KMS-11 (cell line): ENCODE data around the gene KEAP1.

Source experiments
- H2AFZ ChIP-seq: fragments of 200-600 bp; sonication (generic); 2 replicates; pipeline ENCODE4 v1.6.1; 2016; ENCODE audit warnings: antibody characterized with exemption, mixed run types, low read depth
- H3K27ac ChIP-seq: fragments of 200-600 bp; sonication (generic); 2 replicates; pipeline ENCODE4 v1.6.1; 2016; ENCODE audit warnings: mild to moderate bottlenecking, mixed run types
- H3K27me3 ChIP-seq: fragments of 200-600 bp; sonication (generic); 2 replicates; pipeline ENCODE4 v1.6.1; 2017; ENCODE audit warnings: mild to moderate bottlenecking, low read depth, mixed run types, moderate library complexity; ENCODE audit not compliant: insufficient read depth
- H3K36me3 ChIP-seq: fragments of 200-600 bp; sonication (generic); 2 replicates; pipeline ENCODE4 v1.6.1; 2017; ENCODE audit warnings: mild to moderate bottlenecking, mixed run types; ENCODE audit not compliant: insufficient read depth
- H3K4me1 ChIP-seq: fragments of 200-600 bp; sonication (generic); 2 replicates; pipeline ENCODE4 v1.6.1; 2016; ENCODE audit warnings: mild to moderate bottlenecking, low read depth, mixed run types; ENCODE audit not compliant: poor library complexity, severe bottlenecking
- H3K4me2 ChIP-seq: fragments of 200-600 bp; sonication (generic); 2 replicates; pipeline ENCODE4 v1.7.0; 2016; ENCODE audit warnings: mild to moderate bottlenecking, mixed run types
- H3K4me3 ChIP-seq: fragments of 200-600 bp; sonication (generic); IDR thresholded peaks from 2 replicates; pipeline ENCODE4 v1.6.1; 2017; ENCODE audit warnings: low read depth, low read length, mixed read lengths; ENCODE audit not compliant: insufficient read depth
- H3K79me2 ChIP-seq: fragments of 200-600 bp; sonication (generic); 2 replicates; pipeline ENCODE4 v1.6.1; 2016; ENCODE audit warnings: low read depth, mixed run types; ENCODE audit not compliant: insufficient read depth
- H3K9ac ChIP-seq: fragments of 200-600 bp; sonication (generic); 2 replicates; pipeline ENCODE4 v1.6.1; 2016; ENCODE audit warnings: mild to moderate bottlenecking, mixed run types
- H4K20me1 ChIP-seq: fragments of 200-600 bp; sonication (generic); 2 replicates; pipeline ENCODE4 v1.6.1; 2016; ENCODE audit warnings: mild to moderate bottlenecking, mixed run types; ENCODE audit not compliant: insufficient read depth
- TF ChIP-seq, protein P1 (sequence below): fragments of 200-600 bp; sonication (generic); conservative IDR thresholded peaks from 2 replicates; pipeline ENCODE4 v1.6.1; 2017; ENCODE audit warnings: low read depth, mild to moderate bottlenecking, antibody characterized with exemption, low read length, moderate library complexity, mixed read lengths

Gene KEAP1

GRCh38 chr19:10538204-10538983, 35.2 kb upstream of the KEAP1 start:
- H4K20me1 ChIP-seq: no peaks in the 10 kb centered on the region
- peaks cover 15% of the 10 kb centered on the region for H3K4me1 ChIP-seq
- H3K27ac ChIP-seq: no peak overlapping the region
- TF ChIP-seq, protein P1, sequence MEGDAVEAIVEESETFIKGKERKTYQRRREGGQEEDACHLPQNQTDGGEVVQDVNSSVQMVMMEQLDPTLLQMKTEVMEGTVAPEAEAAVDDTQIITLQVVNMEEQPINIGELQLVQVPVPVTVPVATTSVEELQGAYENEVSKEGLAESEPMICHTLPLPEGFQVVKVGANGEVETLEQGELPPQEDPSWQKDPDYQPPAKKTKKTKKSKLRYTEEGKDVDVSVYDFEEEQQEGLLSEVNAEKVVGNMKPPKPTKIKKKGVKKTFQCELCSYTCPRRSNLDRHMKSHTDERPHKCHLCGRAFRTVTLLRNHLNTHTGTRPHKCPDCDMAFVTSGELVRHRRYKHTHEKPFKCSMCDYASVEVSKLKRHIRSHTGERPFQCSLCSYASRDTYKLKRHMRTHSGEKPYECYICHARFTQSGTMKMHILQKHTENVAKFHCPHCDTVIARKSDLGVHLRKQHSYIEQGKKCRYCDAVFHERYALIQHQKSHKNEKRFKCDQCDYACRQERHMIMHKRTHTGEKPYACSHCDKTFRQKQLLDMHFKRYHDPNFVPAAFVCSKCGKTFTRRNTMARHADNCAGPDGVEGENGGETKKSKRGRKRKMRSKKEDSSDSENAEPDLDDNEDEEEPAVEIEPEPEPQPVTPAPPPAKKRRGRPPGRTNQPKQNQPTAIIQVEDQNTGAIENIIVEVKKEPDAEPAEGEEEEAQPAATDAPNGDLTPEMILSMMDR: no peak
- no peak overlapping the region for H2AFZ ChIP-seq
- H3K36me3 ChIP-seq: no peaks in the 10 kb centered on the region
- no peak overlapping the region for H3K4me3 ChIP-seq
- H3K4me2 ChIP-seq: no peak overlapping the region
- no peak overlapping the region for H3K9ac ChIP-seq
- H3K27me3 ChIP-seq: peaks cover 24% of the 10 kb centered on the region; the same call in 1 of the 2 replicates
- H3K79me2 ChIP-seq: no peaks in the 10 kb centered on the region

DNA sequence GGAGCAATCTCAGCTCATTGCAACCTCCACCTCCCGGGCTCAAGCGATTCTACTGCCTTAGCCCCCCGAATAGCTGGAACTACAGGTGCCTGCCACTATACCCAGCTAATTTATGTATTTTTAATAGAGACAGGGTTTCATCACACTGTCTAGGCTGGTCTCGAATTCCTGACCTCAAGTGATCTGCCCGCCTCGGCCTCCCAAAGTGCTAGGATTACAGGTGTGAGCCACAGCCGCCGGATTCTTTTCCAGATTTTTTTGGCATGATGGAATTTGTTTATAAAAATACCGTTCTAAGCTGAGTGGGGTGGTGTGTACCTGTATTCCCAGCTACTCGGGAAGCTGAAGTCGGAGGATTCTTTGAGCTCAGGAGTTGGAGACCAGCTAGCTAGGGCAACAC, 34.5 kb upstream of the KEAP1 start:
- TF ChIP-seq, protein P1: no peak

DNA sequence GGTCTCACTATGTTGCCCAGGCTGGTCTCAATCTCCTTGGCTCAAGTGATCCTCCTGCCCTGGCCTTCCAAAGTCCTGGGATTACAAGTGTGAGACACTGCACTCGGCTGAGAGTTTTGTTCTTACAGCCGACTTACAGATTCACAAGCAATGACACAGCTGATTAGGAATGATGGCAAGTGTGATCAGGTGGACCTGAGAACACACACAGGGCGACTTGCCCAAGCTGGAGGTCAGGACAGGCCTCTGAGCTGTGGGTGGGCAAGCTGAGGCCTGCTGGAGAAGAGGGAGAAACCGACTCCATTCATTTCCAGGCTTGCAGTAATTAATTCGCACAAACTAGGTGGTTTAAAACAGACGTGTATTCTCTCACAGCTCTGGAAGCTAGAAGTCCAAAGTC, 32.5 kb upstream of the KEAP1 start:
- H3K4me2 ChIP-seq: no peak overlapping the region
- H4K20me1 ChIP-seq: no peaks in the 10 kb centered on the region
- H3K27ac ChIP-seq: no peak overlapping the region
- no peak overlapping the region for H3K9ac ChIP-seq
- peaks cover 23% of the 10 kb centered on the region; the same call in 1 of the 2 replicates for H3K27me3 ChIP-seq
- no peak overlapping the region for H2AFZ ChIP-seq
- TF ChIP-seq, protein P1: no peak
- H3K36me3 ChIP-seq: no peaks in the 10 kb centered on the region
- no peaks in the 10 kb centered on the region for H3K79me2 ChIP-seq
- no peak overlapping the region for H3K4me3 ChIP-seq
- H3K4me1 ChIP-seq: no peaks in the 10 kb centered on the region

More for the DNA sequence above, 34.5 kb upstream of the KEAP1 start:
- Histone ChIP-seq H3K4me3 (no peak overlapping the region), H3K27me3 (peaks cover 24% of the 10 kb centered on the region; the same call in 1 of the 2 replicates), H3K4me2 (no peak overlapping the region), H3K4me1 (peaks cover 10% of the 10 kb centered on the region), H3K27ac (no peak overlapping the region), H2AFZ (no peak overlapping the region), H3K79me2 (no peaks in the 10 kb centered on the region), H3K36me3 (no peaks in the 10 kb centered on the region), H4K20me1 (no peaks in the 10 kb centered on the region), H3K9ac (no peak overlapping the region)

- no peak overlapping the region for H3K4me2 ChIP-seq
- H4K20me1 ChIP-seq: no peaks in the 10 kb centered on the region
- TF ChIP-seq, protein P1: no peak
- no peaks in the 10 kb centered on the region for H3K79me2 ChIP-seq
- H3K36me3 ChIP-seq: no peaks in the 10 kb centered on the region
- no peak overlapping the region for H2AFZ ChIP-seq
- no peak overlapping the region for H3K27ac ChIP-seq
- H3K27me3 ChIP-seq: peaks cover 16% of the 10 kb centered on the region; the same call in 1 of the 2 replicates
- no peak overlapping the region for H3K9ac ChIP-seq
- H3K4me3 ChIP-seq: no peak overlapping the region
- no peaks in the 10 kb centered on the region for H3K4me1 ChIP-seq
Measured at GRCh38 chr19:10533646-10534386, 30.7 kb upstream of the KEAP1 start.
